Measurements from ENCODE around the gene REL.

DNA sequence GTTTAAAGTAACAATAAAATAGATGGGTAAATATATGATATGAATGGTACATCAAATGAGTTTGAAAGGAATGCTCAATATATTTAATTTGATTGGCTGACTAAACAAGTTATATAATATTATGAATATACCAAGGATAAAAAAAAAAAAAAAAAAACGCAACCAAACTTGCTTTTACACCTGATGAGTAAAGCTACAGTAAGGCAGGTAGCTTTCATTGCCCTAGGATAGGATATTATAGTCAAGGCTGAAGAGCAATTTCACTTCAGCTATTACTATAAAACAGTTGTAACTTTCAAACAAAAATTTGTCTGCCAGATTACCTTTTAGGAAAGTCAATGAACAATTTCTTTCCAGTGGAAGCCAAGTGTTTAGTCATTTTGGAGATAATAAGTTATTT lies 79.3 kb downstream of the REL start:
- TF ChIP-seq, protein P1, sequence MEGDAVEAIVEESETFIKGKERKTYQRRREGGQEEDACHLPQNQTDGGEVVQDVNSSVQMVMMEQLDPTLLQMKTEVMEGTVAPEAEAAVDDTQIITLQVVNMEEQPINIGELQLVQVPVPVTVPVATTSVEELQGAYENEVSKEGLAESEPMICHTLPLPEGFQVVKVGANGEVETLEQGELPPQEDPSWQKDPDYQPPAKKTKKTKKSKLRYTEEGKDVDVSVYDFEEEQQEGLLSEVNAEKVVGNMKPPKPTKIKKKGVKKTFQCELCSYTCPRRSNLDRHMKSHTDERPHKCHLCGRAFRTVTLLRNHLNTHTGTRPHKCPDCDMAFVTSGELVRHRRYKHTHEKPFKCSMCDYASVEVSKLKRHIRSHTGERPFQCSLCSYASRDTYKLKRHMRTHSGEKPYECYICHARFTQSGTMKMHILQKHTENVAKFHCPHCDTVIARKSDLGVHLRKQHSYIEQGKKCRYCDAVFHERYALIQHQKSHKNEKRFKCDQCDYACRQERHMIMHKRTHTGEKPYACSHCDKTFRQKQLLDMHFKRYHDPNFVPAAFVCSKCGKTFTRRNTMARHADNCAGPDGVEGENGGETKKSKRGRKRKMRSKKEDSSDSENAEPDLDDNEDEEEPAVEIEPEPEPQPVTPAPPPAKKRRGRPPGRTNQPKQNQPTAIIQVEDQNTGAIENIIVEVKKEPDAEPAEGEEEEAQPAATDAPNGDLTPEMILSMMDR (IDR thresholded peaks at IDR 0.05; ENCODE audit: insufficient read depth, low read length, poor library complexity, severe bottlenecking), result no peak
- TF ChIP-seq EZH2phosphoT487 (conservative IDR thresholded peaks at IDR 0.05; ENCODE audit: low read length), result no peak
